Activated CD4-positive, alpha-beta T cell treated with anti-CD3 and anti-CD28 coated beads for 4 hours (primary cell): ENCODE results near the gene PANK3.
"Not testable (repeated sequence)": the region's sequence is repeated elsewhere in the genome, so short reads cannot be mapped to it uniquely, and the experiment has no call there.

ENCODE experiments used
- DNase-seq, 2 donors: peaks; one replicate each; pipeline ENCODE4 v3.0.0-alpha.2; 2020

Gene PANK3

DNA sequence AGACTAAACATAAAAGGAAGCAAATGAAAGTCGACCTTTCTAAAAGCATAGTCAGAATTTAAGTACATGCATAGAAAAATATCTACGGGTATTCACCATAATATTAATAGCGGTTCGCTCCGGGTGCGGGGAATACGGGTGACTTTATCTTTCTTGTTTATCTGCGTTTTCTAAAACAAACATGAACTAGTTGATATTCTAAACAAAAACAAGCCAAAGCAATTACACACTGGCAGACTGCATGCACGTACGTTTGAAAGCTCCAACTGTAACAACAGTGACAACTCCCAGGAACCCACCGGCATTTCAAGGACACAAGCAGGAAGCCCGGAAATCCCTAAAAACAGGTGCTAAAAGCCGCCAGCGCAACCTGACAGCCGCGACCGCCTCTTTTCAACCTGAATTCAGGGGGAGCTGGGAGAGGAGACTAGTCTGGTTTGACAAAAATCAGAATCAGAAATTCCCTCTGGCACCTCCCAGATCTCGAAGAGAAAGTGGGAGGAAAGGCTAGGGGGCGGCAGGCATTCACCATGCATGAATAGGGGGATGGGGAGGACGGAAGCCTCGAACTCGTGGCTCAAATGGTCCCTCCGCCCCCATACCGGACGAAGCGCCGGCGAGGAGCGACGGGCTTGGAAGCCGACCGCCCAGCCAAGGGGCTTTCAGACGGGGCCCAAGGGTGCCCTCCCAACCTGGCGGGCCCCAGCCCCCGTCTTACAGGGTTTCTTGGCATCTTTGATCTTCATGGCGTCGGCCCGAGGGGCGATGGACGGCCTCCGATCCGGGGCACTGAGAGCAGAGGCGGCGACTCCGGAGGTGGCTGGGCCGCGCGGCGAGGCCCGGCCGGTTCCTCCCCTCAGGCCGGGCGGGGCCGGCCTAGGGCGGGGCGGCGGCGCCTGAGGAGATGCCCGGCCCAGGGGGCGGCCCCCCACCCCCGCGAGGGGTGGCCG is at the start of gene PANK3:
Gene PANK3, minus strand, starts transcription at position 831 of the 950 bp plus-strand sequence. Its CDS starts 85 bp downstream, at position 746.
- no peak for DNase-seq

DNA sequence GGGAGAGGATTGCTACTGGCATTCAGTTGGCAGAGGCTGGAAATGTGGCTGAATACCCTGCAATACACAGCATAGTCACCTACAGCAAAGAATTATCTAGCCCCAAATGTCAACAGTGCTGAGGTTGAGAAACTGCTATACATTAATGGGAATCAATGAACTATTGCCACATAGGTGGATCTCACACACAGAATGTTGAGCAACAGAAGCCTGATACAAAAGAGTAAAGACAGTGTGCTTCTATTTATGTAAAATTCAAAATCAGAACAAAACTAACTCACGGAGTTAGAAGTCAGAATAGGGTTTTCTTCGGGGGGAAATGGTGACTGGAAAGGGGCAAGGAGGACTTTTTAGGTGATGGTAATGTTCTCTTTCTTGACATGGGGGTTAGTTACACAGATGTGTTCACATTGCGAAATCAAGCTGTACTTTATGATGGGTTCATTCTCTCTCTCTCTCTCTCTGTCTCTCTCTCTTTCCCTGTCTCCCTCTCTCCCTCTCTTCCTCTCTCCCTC is 45.7 kb upstream of the PANK3 start:
- DNase-seq: no peak

DNA sequence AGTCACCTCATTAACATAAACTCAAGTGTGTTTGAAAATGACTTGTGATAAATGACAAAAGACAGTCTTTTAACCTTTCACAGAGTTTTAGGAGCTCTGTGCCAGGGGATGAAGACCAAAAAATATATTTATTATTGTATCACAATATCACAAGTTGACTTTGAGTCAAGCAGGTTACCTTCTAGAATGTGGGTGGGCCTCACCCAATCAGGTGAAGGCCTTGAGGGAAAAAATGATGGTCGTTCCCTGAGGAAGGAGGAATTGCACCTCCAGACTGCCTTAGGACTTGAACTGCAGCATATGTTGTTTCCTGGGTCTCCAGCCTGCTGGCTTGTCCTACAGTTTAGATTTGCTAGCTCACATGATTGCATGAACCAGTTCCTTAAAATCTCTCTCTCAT is 41.6 kb upstream of the PANK3 start:
- no peak for DNase-seq

DNA sequence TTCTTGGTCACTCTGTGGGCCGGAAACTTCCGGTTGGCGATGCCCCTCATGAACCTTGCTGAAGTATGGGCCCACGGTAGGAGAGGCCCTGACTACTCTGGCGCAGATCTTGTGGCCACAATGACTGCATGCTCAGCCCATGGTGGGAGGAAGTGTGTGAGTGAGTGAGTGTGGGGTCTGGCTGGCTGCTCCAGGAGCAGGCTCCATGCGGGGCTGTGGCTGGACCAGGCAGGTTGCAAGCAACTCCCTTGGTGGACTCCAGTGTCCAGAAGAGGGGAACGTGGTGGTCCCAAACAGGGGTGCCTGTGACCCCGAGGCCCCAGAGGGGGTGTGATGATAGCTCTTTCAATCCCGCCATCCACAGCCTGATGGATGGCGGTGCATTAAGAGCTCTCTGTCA is 35.5 kb upstream of the PANK3 start:
- DNase-seq: no peak

DNA sequence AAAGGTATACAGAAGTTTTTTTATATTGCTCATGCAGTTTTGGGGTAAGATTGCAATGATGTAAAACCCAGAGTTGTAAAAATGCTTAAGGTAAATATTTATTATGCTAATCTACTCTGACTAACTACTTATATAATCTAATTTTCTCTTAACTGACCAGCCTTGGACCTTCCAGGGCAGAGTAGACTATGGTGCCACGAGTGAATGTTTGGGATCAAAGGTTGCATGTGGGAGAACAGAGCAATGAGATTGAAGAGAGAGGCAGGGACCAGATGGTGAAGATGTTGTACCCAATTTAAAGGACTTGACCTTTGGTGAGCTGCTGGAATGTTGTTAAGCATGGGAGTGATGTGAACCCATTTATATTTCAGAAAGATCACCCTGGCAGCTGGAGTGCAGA is 34.8 kb upstream of the PANK3 start:
- DNase-seq: no peak

DNA sequence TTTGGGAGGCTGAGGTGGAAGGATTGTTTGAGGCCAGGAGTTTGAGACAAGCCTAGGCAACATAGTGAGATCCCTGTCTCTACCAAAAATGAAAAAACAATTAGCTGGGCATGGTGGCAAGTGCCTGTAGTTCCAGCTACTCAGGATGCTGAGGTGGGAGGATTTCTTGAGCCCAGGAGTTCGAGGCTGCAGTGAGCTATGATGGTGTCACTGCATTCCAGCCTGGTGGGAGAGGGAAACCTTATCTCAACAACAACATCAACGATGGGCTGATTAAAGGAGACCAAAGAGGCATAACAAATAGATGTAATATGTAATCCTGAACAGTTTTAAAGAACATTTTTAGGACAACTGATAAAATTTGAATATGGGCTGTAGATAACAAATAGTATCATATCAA is 34.2 kb upstream of the PANK3 start:
- no peak for DNase-seq

DNA sequence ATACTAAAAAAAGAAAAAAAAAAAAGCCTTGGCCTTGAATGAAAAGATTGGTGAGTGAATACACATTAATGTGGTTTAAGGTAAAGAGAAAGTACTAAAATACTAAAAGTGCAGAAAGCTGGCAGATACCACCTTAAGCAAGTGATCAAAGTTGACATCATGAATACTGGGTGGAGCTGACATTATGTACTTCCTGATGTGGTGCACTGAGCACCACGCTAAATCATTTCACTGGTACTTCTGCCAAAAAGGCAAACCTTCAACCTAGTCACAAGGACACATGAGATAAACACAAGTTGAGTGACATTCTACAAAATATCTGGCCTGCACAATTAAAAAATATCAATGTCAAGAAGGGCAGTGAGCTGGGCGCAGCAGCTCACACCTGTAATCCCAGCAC is 33.8 kb upstream of the PANK3 start:
- DNase-seq: no peak

DNA sequence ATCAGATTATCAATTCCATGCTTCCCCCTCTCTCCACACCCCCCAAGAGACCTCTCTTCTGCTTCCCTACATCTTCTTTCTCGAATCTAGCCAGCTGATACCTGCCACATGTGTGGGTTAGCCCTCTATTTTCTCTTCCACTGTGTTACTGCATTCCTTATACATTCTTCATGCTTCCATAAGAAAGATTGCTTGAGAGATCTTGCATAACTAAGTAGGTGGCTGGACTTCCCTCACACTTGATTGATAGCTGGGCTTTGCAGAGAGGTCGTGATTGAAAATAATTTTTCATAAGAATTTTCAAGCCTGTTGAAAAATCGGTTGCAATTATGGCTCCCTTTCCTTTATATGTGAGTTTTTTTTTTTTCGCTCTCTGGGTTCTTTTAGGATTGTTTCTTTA is 33.0 kb upstream of the PANK3 start:
- DNase-seq: no peak

DNA sequence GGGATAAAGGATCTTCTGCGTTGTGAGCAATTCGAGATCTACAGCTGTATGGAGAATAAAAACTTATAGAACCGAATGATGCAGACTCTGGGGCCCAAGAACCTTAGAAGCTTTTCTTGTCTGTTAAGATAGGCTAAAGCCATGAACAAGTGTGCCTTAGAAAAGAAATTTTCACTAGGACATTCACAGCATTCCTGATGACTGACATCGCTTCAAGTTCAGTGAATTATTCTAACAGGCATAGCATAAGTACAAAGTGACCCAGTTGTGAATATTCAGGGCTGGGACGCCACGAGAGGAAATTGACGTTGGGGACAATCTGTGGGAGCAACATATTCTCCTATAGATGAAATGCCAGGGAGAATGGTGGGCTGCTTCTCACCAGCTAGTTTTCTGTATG is 32.0 kb upstream of the PANK3 start:
- DNase-seq: no peak

DNA sequence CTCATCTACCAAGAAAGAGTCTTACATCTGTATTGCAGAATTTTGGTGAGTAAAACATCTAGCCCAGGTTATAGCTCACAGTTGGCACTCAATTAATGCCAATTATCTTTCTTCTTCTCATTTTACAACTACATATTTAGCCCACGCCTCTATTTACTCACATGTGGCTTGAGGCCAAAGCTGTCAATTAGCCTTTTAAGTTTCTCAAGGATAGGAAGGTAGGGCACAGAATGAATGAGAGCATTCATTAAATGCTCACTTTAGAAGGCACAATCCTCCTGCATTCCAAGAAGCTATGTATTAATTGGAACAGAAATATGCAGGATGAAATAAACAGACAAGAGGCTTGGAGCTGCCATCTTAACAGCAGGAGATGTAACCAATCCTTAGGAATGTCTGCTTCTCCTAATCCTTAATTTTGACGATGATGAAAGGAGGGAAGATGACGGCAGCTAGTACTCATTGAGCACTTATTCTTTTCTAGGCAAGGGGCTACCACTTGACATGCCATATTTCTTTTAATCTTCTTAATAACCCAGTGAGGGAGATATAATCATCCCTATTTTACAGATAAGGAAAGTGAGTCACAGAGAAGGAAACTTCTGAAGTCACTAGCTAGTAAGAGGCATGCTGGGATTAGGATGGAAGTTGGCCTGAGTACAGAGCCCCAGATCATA is 30.8 kb upstream of the PANK3 start:
- no peak for DNase-seq

DNA sequence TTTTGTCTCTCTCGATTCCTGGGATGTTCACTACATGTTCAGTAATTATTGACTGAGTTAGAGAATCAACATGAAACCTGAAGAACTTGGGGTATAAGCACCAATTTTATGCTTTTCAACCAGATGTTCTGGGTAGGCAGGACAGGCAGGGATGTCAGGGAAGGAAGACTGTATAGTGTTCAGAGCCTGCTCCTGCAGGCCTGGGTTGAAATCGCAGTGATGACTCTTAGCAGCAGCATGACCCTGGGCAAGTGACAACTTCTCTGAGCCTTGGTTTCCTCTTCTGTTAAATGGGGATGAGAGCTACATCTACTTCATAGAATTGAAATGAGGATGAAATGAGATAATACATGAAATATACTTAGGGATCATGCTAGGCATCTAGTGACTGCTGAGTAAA is 29.7 kb upstream of the PANK3 start:
- no peak for DNase-seq

DNA sequence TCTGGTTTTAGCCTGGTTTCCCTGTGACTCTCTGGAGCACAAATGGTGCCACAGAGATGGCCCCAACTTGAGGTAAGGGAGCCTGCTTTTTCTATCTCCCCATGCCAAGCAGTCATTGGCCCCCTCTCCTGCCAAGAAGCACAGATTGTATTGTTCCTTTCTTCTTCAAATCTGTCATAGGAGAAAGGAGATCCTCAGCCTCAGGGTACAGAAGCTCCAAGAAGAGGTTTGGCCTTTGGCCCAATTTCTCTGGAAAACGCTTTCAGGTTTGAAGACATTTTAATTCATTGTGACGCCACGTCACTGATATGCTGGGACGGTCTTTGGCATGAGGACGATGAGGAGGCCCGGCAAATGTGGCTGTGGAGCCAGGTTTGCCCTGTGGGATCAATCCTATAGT is 29.2 kb upstream of the PANK3 start:
- no peak for DNase-seq

DNA sequence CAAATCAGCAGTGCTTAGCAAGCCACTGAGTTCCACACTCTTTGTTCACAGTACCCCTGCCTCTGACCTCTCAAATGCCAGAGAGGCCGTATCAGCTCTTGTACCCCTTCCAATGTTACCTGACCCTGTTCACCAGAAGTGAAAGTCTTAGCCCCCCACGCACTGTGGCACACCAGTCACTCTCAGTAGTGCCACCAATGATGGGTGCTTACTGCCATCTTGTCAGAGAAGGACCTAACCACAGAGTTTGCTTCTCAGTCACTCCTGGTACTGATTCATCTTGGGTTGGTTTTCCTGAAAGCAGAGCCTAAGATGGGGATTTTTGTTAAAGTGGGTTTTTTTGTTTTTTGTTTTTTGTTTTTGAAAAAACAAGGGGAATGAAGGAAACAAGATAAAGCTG is 28.8 kb upstream of the PANK3 start:
- DNase-seq: no peak

DNA sequence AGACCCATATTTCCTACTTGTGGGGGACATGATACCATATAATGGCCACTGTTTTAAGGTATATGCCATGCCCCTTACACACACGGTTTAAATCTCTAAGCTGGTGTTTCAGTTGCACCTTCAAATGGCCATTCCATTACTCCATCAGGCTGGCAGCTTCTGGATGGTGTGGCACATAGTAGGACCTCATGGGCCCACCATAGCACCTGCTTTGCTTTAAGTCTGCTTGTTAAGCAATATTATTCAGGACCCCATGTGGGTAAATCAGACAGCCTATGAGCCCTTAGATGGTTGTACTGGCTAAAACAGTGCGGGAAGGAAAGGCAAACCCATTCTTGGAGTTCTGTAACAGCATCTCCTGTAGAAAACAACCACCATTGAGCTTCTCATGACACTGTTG is 27.4 kb upstream of the PANK3 start:
- DNase-seq: no peak

DNA sequence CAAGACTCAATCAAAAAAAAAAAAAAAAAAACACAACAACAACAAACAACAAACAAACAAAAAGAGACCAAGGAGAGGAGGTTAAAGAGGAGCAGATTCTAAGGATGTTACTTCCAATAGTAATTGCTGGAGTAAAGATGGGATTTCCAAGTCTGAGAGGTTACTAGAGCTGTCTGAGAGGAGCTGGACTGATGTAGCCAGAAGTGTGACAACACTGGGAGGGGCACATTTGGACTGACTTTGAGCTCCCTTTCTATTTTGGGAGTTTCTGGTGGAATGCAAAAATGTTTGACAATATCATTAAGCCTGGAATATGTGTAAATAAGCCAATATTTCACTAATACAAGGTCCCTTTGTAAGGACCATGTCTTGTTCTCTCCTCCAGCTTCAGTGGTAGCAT is 25.3 kb upstream of the PANK3 start:
- no peak for DNase-seq

DNA sequence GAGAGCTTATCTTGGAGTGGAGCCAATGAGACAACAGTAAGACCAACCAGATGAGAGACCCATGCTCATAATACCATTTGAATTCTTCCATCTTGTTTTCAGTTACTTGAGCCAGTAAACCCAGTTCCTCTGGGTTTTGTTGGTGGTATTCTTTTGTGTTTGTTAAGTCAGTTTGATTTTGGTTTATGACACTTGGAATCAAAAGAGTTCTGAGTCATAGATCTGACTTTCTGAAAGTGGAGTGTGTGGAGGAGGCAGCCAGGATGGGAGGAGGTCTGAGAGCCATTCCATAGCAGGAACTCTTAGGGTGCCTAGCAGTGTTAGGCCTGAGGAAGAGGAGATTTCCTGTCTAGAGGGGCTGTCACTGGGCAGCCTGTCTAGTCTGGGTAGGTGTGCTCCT is 24.6 kb upstream of the PANK3 start:
- no peak for DNase-seq

DNA sequence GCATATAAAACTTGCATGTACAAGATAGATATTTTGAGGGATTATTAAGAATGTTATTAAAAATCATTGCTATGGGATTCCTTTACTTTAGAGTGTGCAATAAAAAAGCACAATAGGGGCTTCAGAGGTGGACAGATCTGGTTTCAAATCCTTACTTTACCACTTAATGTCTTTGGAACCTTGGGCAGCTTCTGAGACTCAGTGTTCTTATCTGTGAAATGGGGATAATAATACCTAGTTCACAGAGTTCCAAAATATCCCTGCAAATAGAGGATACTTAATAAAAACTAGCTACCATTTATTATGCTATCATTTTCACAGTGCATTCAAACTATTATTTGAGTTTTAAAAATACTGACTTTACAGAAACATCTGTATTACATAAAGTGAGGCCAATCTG is 23.3 kb upstream of the PANK3 start:
- DNase-seq: no peak

DNA sequence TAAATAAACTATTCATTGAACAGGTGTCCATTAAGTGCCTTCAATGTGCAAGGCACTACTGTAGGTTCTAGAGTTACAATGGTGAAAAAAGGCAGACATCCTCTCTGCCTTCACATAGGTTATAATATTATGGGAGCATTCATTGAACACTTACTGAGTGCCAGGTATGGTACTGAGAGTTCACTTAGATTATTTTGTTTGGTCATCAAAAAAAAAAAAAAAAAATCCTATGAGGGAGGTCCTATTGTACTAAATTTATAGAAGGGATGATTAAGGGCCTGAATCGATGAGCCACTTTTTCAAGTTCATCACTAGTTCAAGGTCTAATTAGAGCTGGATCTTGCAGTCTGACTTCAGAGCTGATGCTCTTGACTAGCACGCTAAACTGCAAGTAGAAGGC is 22.8 kb upstream of the PANK3 start:
- no peak for DNase-seq

DNA sequence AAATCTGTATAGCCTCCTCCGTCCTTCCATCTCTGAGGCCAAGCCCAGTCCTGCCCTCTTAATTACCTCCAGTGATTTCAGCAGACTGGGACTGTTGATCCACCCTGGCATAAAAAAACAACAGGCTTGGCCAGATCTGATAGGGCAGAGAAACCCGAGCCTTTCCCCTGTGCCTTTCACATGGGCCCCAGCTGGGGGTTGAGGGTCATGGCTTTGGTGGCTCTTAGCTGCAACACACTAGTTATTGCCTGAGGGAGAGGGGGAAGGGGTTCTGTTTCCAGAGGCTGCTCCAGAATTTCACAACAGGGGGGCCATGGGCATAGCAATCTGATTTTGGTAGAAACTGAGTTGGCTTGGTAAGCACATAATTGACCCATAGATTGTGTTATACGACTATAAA is 21.2 kb upstream of the PANK3 start:
- DNase-seq: no peak

DNA sequence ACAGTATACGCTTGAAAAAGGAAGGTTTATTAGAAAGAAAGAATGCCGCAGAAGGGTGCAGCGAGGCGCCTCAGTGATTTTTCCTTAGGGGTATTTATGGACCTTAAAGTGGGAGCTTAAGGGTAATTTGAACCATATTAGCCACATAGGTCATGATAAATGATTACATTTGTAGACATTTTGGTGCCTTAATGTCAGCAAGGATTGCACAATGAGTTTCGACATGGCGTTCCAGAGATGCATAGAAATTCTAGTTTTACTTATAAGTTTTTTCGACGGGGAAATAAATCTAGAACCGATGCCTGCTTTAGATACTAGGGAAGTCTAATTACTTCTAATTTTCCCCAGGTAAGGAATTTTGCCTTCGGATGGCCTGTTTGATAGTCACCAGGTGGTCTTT is 20.7 kb upstream of the PANK3 start:
- no peak for DNase-seq

DNA sequence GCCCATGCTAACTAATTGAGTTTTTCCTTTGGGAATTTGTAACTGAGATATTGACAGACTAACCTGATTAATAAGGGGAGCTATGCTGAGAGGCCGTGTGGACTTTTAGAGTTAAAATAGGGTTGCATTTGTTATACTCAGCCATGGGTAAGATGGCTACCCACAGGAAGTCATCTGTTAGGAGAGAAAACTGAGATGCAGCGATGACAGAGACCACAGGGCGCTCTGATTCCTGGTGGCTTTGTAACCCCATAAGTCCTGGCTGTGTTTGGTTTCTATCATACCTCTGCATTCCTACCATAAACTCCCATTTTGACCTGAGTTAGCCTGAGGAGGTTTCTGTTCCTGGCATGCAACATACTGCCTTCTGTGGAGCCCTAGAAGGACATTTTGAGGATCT is 19.5 kb upstream of the PANK3 start:
- DNase-seq: no peak

DNA sequence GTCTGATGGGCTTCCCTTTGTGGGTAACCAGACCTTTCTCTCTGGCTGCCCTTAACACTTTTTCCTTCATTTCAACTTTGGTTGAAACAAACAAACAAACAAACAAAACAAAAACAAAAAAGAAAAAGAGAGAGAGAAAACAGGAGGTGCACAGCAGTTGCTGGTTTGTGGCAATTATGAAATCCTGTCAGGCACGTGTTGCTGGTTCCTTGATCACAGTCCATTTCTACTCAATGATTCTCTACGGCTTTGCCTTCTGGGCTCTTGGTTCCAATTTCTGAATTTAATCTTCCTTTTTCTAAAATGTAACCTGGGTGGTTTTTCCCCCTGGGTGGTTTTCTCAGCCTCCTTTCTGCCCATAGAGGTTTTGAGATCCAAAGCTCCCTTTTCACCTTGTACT is 17.8 kb upstream of the PANK3 start:
- no peak for DNase-seq

DNA sequence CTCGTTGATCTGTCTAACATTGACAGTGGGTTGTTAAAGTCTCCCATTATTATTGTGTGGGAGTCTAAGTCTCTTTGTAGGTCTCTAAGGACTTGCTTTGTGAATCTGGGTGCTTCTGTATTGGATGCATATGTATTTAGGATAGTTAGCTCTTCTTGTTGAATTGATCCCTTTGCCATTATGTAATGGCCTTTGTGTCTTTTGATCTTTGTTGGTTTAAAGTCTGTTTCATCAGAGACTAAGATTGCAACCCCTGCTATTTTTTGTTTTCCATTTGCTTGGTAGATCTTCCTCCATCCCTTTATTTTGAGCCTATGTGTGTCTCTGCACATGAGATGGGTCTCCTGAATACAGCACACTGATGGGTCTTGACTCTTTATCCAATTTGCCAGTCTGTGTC is 17.0 kb upstream of the PANK3 start:
- not testable (repeated sequence) for DNase-seq

DNA sequence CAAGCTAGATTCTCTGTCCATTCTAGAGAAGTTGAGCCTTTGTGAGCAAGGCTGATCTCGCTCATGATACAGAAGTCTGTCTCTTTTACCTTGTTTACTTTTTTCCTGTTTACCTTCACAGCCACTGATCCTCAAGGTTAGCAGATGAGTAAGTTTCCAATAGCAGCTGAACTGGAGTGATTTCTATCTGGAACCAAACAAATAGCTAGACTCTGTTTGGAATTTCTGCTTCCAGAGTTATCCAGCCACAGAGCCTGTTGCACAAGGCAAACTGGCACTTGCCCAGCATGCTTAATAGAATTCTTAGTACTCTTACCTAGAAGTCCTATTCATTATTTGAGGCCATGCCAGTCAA is 12.8 kb upstream of the PANK3 start:
- no peak for DNase-seq
